Adrenal gland (tissue), 5 donors: Measurements from ENCODE around the gene LDLR.

Experiments used
- CTCF ChIP-seq, 6 experiments: fragments of 450-650 bp in 4 of 6; fragments of 200-600 bp in 2 of 6; sonication (generic) in 1 of 6; IDR thresholded peaks; 1 replicate in 5 of 6; 2 replicates in 1 of 6; pipeline versions ENCODE4 v1.5.1 to v1.8.0; 2016 to 2021; ENCODE audit warnings: antibody characterized with exemption in 6 of 6, mild to moderate bottlenecking in 2 of 6, moderate library complexity in 1 of 6
- POLR2A ChIP-seq, 2 donors: fragments of 450-650 bp; IDR thresholded peaks; one replicate each; pipeline ENCODE4 v1.6.1; 2017; ENCODE audit warnings: antibody characterized with exemption in 2 of 2, mild to moderate bottlenecking in 2 of 2, moderate library complexity in 1 of 2
- donor health status: DM: no; HTN: no; CAD: no.

GRCh38 chr19:11111117-11111770, 22.0 kb downstream of the LDLR start:
- TF ChIP-seq CTCF (IDR thresholded peaks at IDR 0.05) (no peak), POLR2A (IDR thresholded peaks at IDR 0.05) (no peak)
